ENCODE results near the gene PIF1.
A peak's percentile ranks its signal among the peaks of the same experiment; 100 is the strongest.

The PIF1 gene, protein sequence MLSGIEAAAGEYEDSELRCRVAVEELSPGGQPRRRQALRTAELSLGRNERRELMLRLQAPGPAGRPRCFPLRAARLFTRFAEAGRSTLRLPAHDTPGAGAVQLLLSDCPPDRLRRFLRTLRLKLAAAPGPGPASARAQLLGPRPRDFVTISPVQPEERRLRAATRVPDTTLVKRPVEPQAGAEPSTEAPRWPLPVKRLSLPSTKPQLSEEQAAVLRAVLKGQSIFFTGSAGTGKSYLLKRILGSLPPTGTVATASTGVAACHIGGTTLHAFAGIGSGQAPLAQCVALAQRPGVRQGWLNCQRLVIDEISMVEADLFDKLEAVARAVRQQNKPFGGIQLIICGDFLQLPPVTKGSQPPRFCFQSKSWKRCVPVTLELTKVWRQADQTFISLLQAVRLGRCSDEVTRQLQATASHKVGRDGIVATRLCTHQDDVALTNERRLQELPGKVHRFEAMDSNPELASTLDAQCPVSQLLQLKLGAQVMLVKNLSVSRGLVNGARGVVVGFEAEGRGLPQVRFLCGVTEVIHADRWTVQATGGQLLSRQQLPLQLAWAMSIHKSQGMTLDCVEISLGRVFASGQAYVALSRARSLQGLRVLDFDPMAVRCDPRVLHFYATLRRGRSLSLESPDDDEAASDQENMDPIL

DNA sequence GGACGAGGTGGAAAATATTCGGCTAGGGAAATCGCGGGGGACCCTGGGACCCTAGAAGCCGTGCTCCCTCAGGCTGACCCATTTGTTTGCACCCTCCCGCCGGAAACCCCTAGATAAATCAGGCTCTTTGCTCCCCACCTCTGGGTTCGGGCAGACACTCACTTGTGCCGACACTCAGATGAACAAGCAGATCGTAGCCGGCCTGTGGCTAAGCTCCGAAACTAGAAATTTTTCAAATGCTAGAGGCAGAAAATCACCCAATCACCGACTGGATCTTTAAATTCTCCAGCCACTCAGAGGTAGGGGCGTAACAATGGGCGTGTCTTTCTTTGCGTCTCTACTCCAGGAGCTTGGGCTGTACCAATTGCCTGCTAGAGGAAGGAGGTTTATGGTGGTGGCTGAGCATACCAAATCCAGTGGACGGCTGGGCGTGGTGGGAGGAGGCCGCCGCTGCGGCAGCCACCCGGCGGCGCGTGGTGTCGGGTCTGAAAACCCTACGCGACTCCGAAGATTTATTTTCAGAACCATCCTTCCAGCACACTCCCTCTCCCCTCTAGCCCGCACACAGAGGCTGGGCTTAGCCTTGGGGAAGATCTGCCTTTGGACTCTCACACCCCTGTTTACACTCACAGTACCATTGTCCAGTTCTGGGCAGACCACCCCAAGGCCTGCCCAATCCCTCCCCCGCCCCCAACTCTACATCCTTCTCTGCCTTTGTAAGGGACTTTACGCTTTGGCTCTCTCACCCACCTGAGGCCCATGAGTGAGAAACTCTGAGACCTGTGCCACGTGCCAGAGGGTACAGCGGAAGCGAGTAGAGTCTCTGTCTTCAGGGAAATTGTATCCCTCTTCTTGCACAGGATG lies at the start of gene PIF1:
Gene PIF1, minus strand, starts transcription at position 217 of the 864 bp plus-strand sequence. CDS start 1,312 bp downstream, outside the sequence.
- DNase-seq: peak; percentile 98

DNA sequence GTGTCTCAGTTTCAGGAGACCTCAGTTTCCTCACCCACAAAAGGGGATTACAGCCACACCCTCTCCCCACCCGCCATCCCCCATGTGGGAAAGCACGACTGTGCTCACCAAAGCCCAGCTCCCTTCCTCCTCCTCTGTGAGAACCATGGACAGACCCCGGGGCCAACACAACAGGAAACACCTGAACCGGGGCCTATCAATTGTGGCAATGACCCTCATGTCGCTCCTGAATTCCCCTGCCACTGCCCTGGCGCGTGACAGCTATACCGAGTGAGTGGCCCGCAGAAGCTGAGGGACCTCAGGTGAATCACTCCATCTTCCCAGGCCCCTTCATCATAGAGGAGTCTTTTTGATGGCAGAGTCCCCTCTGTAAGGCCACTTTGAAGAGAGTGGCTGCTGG lies 44.9 kb upstream of the PIF1 start:
- no peak for DNase-seq

DNA sequence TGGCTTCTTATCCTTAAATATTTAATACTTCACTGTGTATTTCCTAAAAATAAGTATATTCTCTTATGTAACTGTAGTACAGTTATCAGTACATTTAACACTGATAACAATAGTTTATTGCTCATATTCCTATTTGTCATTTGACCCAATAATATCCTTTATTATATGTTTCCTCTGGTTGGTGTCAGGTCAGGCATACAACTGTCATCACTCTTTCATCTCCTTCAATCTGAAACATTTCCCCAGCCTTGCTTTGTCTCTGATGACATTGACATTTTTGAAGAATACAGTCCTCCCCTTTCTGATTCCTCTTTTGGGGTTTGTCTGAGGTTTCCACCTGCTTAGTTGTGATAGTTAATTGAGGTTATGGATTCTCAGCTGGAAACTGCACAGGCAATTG lies 44.1 kb upstream of the PIF1 start:
- no peak for DNase-seq

DNA sequence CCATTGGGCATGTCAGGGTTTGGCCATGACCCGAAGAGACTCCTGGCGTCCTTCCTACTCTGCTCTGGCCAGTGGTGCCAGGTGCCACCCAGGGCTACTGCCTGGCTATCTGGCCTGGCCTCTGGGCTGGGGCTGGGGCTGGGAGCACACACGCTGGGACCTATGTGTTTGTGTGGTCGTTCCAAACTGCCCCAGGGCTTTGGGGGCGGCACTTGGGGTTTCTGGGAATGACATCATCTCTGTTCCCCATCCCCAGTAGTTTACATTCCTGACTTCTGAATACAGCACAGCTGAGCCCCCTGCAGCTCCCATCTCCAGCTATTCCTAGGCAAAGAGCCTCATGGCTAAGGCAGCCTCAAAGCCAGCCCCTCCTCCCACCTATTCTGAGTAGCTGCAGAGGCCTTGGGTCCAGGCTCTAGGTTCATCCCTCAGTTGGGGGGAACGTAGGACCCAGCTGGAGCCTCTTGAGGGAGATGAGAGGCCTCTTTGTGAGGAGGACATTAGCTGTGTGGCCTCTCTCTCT lies 40.6 kb upstream of the PIF1 start:
- DNase-seq: no peak

DNA sequence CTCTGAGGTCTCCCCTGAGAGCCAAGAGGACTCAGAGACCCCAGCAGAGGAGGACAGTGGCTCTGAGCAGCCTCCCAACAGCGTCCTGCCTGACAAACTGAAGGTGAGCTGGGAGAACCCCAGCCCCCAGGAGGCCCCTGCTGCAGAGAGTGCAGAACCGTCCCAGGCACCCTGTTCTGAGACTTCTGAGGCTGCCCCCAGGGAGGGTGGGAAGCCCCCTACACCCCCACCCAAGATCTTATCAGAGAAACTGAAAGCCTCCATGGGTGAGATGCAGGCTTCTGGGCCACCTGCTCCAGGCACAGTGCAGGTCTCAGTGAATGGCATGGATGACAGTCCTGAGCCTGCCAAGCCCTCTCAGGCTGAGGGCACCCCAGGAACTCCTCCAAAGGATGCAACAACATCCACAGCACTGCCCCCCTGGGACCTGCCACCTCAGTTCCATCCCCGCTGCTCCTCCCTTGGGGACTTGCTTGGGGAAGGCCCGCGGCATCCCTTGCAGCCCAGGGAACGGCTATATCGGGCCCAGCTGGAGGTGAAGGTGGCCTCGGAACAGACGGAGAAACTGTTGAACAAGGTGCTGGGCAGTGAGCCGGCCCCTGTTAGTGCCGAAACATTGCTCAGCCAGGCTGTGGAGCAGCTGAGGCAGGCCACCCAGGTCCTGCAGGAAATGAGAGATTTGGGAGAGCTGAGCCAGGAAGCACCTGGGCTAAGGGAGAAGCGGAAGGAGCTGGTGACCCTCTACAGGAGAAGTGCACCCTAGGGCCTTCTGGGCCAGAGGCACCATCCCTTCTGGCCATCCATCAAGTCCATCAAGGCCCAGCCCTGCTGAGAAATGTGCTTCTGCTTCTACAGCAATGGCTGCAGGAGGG lies 39.9 kb upstream of the PIF1 start:
- DNase-seq: no peak

DNA sequence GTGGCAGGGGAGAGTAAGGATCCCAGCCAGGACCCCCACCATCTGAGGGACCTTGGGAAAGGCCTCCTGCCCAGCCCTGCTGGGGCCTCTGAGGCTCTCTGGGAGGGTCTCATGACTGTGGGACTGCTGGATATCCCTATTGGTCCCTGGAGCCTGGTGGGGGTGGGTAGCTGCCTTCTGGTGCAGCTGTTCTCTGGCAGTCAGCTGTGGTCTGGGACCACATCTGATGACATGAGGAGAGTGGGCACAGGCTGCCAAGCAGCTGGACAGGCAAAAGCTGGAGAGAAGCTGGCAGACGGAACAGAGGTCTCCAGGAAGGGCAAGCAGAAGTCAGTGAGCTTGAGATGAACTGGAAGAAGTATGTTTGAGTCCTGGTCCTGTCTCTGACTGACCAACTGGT lies 38.6 kb upstream of the PIF1 start:
- no peak for DNase-seq

DNA sequence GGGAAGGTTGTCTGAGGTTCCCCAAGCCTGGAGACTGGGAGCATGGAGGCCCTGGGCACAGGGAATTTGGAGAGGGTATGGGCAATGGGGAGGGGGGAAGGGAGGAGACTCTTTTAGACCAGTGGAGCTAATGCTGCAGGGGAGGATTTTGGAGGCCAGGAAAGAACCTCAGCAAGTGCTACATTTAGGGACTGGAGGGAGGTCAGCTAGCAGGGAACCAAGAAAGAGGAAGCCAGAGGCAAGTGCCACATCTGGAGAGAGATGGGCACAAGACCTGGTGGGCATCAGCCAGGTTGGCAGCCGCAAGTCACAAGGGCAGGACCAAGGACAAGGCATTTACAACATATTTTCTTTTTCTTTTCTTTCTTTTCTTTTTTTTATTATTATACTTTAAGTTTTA lies 37.0 kb upstream of the PIF1 start:
- no peak for DNase-seq

DNA sequence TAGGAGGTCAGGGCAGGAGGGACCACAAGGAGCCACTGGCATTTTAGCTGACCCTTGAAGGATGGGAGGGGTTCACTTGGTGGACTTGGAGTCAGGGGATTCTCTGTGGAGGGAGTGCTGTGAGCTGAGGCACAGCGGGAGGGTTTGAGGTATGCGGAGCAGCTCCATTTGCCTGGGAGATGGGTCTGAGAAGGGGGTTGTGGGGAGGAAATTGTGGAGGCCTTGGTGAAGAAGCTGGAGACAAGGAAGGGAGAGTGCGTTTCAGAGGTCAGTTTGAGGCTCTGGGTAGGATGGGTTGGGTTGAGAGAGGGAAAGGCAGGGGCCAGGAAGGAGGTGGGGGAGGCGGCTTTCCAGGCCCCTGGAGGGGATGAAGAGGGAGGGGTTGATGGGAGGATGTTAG lies 36.5 kb upstream of the PIF1 start:
- no peak for DNase-seq

DNA sequence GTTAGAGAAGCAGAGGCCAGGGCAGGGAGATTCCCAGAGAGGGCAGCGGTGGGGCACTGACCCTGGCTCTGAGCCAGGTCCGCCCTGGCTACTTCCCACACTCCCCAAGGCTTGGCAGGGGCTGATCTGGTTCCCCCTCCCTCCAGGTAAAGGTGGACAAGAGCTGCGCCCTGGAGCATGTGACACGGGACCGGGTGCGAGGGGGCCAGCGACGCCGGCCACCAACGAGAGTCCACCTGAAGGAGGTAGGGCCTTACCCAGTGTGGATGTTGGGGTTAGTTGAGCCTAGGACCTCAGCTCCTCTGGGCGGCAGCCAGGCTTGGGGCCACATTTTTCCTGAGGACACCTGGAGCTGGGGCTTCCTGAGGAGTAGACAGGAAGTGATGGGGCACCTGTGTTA lies 35.9 kb upstream of the PIF1 start:
- DNase-seq: no peak

DNA sequence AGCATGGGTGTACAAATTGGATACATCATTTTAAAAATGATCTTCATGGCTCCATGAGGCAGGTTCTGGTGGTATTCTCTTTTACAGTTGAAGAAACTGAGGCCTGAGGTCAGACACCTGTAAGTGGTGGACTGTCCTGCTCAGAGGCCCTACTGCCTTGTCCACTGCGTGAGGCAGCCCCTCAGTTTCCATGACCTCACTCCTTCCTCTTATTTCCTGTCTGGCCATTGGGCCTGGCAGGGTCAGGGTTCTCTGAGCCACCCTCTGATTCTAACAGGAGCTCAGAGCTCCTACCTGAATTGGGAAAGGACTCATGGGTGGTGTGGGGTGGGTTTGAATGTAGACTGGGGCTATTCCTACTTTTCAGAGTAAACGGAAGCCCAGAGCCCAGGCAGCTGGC lies 33.8 kb upstream of the PIF1 start:
- DNase-seq: no peak

DNA sequence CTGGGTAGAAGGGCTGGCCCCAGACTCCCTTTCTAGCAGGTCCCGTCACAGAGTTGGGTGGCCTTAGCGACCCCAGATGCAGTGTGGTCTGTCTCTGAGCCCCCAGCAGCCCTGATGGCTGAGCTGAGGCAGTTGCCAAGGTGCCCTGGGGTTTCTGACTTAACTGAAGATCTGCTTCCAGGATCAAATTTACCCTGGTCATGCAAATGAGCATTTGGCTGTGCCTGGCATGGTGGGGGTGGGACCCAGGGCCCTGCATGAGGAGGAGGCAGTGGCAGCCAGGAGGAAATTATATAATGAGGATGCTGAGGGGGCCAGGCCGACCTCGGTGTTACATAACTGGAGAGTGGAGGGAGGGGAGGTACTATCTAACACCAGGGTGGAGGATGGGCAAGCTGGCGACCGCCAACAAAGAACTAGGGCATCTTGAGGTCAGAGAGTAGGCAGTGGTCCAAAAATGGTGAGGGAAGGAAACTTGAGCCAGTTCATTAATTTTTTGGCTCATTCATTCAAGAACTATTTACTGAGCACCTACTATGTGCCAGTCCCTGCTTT lies 32.7 kb upstream of the PIF1 start:
- DNase-seq: peak; percentile 67

DNA sequence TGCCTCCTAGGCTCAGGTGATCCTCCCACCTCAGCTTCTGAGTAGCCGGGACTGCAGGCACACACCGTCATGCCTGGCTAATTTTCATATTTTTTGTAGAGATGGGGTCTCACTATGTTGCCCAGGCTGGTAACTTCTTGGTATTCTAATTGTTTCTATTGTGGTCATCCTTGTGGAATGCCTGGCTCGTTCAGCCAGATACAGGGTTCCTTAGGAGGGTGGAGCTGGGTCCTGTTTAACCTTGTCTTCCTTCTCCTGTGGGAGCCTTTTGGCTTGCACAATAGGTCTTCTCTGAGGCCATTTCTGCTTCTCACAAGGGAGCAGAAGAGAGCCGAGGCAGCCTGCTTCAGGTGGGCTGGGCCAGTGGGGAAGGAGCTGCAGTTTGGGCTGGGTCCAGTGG lies 32.0 kb upstream of the PIF1 start:
- no peak for DNase-seq

DNA sequence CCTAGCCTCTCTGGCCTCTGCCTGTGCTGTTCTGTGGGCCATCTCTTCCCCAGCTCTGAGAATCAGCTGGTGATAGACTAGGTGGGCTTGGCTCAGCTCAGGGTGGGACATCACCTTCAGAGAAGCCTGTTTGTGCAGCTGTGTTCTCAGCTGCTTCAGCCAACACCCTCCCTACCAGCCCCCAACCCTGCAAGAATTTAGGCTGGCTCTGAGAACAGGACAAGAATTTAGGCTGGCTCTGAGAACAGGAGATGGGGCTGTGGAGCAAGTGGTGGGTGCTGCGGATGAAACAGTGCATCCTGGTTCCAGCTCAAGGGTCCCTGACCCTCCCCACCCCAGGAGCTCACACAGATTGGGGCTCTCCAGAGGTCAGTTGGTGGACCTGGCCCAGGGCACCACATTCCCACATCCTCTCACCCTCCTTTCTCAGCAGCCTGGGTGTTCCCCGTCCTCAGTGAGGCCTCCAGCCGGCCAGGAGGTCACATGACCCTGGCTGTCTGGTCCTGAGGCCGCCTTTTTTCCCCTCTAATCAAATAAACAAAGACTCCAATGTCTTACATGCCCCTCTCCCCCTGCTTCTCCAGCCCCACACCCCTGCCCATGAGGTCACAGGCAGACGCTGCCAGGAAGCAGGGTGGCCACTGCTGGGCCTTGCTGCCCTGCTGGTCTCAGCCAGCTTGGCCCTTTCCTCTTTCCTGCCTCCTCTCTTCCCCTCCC lies 31.1 kb upstream of the PIF1 start:
- DNase-seq: peak; percentile 86

DNA sequence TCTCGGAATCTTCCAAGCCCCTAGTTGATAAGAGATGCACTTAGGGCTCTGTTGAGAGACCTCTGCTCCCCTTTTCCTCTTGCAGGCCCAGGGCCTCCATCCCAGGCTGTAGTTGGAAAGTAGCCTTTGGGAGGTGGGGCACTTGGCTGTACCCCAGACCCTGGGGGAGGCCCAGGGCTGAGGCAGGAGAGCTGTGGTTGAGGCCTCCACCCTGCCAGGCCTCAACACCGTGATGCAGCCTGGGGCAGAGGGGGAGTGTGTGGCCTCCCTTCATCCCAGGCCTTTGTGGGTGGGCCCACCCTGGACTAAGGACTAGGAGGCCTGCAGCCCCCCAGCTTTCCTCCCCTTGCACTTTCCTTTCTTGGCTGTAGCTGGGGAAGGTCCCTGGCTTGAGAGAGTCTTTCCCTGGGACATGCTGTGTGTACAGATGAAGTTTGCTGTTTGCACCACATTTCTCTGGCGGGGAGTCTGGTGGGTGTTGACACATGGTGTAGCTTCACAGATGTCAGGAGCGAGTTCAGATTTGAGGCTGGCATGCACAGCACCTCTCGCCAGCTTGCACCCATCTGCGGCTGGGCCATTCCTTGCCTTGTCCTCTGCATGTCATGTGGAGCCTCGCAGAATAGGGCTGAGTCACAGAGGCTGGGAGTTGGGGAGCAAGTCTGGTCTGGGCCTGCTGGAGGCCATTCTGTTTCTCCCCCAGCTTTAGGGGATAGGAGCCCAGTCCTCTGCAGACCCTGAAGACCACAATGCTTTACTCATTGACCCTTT lies 29.9 kb upstream of the PIF1 start:
- no peak for DNase-seq

DNA sequence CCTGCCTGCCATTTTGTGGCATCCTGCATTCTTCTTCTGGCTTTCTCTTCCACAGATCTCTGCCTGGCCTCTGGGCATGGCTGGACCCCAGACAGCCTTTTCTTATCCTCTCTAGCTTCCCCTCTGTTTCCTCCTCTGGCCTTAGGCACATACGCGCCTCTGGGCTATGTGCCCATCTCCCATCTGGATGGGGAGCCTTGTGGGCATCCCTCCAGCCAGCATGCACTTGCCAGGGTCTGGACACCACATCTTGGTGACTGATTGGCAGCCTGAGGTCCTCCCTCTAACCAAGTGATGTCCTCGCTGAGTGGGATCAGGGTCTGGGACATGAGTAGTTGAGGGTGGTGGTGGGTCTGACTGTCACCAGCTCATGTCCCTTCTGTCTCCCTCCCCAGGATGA lies 29.1 kb upstream of the PIF1 start:
- no peak for DNase-seq

DNA sequence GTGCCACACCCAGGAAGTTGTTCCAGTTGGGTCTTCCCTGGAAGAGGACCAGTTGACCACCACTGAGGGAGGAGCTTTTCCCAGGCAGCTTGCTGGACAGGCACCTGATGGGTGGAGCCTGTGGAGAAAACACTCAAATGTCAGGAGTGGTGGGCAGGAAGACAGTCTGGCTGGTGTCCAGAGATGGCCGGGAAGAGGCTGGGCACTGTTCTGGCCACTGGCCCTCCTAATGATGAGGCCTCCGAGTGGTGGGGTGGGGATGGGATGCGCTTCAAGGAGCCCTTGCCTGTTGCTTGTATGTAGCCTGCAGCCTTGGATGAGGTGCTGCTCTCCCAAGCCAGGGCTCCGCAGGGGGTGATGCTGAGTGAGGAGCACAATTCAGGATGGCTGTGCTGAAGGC lies 28.6 kb upstream of the PIF1 start:
- DNase-seq: no peak

DNA sequence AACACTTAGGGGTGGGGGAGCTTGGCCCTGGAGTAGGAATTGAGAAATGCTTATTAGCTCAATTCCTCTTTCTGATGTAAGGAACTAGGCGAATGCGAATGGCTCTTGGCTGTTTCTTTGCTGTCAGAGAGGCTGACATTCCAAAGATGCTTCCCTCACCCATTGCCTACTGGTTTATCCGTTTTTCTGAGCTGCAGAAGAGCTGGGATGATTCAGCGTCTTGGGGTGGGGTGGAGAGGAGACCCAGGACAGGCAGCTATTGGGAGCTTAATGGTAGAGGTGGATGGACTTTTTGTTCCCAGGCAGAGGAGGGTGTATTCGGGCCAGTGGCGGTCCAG lies 26.0 kb upstream of the PIF1 start:
- DNase-seq: no peak

DNA sequence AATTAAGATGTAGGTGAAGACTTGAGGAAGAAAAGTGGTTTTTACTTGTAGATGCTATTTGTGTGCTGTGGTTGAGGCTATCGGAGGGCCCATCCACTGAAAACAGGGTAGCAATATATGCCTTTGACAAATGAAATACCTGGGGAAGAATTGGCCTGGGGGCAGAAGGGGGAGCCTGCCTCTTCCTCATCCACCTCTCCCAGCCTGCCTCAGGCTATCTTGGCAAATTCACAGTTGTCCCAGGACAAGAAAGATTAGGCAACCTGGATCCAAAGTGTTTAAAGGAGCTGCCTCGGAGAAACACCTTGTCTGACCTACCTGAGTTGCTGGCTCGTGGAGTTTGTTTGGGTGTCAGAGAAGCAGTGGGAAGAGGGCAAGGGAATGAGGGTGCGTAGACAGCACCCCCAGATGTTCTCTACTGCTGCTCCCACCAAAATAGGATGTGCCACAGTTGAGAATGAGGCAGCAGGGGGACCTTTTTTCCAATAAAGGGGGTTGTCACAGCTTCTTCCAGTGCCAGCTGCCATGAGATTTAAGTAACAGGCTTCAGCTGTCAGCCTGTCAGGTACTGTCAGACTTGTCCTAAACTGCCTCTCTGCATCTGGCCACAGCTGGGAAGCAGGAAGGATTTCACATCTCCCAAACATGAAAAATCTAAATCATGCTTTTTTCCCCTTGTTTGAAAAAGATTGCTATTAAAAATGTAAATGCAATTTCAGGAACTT lies 25.5 kb upstream of the PIF1 start:
- no peak for DNase-seq

DNA sequence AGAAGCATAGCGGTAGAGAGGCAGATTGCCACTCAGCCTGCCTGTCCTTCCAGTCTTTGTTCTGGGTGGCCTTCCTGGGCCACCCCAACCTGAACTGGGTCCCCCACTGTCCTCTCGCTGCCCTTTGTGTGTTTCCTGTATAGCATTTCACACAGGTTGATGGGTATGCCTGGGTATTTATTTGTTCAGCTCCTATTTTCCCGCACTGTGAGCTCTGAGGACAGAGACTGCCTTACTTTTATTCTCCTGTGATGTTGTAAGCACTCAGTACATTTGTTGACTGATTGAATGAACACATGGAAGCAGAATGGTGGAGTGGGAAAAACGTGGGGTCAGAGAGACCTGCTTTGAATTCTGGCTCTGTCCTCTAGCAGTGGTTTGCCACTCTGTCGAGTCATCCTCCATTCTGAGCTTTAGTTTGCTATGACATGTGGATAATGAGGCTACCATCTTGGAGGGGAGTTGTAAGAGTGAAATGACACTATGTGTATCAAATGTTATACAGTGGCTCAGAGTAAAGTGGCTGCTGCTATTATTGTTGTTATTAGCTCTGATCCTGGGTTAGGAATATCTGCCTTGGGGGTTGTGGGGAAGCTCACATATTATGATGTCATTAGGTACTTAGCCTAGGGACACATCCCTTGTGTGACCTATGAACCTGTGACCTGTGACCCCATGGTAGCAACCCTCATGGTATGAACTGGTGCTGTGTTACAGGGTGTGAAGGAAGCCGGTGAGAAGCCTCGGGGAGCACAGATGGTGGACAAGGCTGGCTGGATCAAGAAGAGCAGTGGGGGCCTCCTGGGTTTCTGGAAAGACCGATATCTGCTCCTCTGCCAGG lies 22.6 kb upstream of the PIF1 start:
- no peak for DNase-seq
